Psoas muscle (tissue), 8 donors: ENCODE results near the gene KCNJ15. TPM values are rescaled to one million over a fixed set of nuclear protein-coding genes. Genes with fewer than 3 reads are reported as not detected.

Experiments
- ATAC-seq, 4 donors: fragments of 200-7000 bp; cut with Tn5 transposase; one replicate each; pipeline ENCODE4 v1.9.1; 2020; ENCODE audit warnings: moderate library complexity in 3 of 4, mild to moderate bottlenecking in 2 of 4
- DNase-seq, 2 donors: peaks; one replicate each; pipeline ENCODE4 v3.0.0-alpha.2; 2020
- H3K27ac ChIP-seq: fragments of 200-600 bp; one replicate; pipeline ENCODE4 v1.8.0; 2022
- H3K27me3 ChIP-seq, 3 donors: fragments of 200-600 bp in 1 of 3; one replicate each; pipeline versions ENCODE4 v1.6.1 to v1.8.0; 2013 to 2022; ENCODE audit warnings: low read length in 2 of 3, mild to moderate bottlenecking in 2 of 3, moderate library complexity in 1 of 3; ENCODE audit not compliant: insufficient read depth in 3 of 3
- H3K36me3 ChIP-seq, 2 donors: fragments of 200-600 bp in 1 of 2; one replicate each; pipeline versions ENCODE4 v1.6.1 to v1.8.0; 2013 to 2022; ENCODE audit warnings: low read depth in 1 of 2, mild to moderate bottlenecking in 1 of 2, moderate library complexity in 1 of 2; ENCODE audit not compliant: insufficient read depth in 1 of 2
- H3K4me1 ChIP-seq: fragments of 200-600 bp; one replicate; pipeline ENCODE4 v1.8.0; 2022
- H3K4me3 ChIP-seq: fragments of 200-600 bp; one replicate; pipeline ENCODE4 v1.8.0; 2022; ENCODE audit warnings: mild to moderate bottlenecking
- H3K9me3 ChIP-seq: fragments of 200-600 bp; one replicate; pipeline ENCODE4 v1.8.0; 2022
- WGBS, 3 donors: extraction: QIAGEN DNeasy Blood & Tissue Kit; methylation state at CpG; one replicate each; pipeline versions ENCODE4 v1.1.6 to v1.1.7; 2013; 5-methylcytosine and 5-hydroxymethylcytosine counted together
- intact Hi-C, 2 donors: fragments of 100-400 bp; cut with DNase I; formaldehyde crosslinking; loops; one replicate each; pipeline versions ENCODE4 v1.11.0 to v1.14.2; 2022
- polyA plus RNA-seq, 3 donors: library from polyadenylated mRNA; stranded (reverse); fragments of 200-250 nt; gene quantifications; one replicate each; pipeline ENCODE4 v1.2.3, GENCODE V29; 2013
- total RNA-seq, 4 donors: library from RNA; stranded (reverse); fragmentation: NEBNext Ultra II Directional in 2 of 4; extraction: Animal tissue kit (Norgen Biotek cat#: 25700) in 2 of 4; gene quantifications; one replicate each; pipeline versions ENCODE4 v1.2.1 to v1.2.4, GENCODE V29; 2021 to 2023
- TF ChIP-seq, protein P1 (sequence below): fragments of 200-600 bp; IDR thresholded peaks from one replicate; pipeline ENCODE4 v1.8.0; 2022; ENCODE audit warnings: antibody characterized with exemption
- donor health status: healthy with polysubstance abuse.
- donor health status: DM: no; HTN: no; CAD: no; lungs with moderate emphysema.
- donor health status: Bipolar disorder and iron deficiency.
- donor health status: healthy.
- donor health status: DM: yes; HTN: yes; CAD: no.
- donor health status: DM: no; HTN: no; CAD: no.
- donor health status: DM: no; HTN: no; CAD: no.
- donor health status: DM: yes; HTN: yes; CAD: no.

Gene KCNJ15
- total and polyA plus RNA-seq, 7 donors = 0.04 to 1.0 (median 0.16) TPM

DNA sequence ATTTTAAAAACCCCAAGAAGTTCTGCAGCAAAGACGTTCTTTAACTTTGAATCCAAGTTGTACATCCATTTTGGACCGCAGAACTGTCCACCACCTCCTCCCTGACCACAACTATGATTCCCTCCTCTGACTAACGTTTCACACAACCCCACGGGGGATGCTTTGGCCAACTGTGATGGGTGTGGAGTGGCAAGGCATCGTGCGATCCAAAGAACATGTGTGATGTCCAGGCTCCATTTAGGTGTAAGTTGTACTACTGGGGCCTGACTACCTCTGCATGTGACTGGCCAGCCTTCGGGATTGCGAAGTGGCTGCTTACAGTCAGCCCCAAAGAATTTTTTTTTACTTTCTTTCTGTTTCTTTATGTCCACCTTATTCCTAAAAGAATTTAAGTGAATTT lies 6.7 kb downstream of the KCNJ15 start:
- TF ChIP-seq, protein P1, sequence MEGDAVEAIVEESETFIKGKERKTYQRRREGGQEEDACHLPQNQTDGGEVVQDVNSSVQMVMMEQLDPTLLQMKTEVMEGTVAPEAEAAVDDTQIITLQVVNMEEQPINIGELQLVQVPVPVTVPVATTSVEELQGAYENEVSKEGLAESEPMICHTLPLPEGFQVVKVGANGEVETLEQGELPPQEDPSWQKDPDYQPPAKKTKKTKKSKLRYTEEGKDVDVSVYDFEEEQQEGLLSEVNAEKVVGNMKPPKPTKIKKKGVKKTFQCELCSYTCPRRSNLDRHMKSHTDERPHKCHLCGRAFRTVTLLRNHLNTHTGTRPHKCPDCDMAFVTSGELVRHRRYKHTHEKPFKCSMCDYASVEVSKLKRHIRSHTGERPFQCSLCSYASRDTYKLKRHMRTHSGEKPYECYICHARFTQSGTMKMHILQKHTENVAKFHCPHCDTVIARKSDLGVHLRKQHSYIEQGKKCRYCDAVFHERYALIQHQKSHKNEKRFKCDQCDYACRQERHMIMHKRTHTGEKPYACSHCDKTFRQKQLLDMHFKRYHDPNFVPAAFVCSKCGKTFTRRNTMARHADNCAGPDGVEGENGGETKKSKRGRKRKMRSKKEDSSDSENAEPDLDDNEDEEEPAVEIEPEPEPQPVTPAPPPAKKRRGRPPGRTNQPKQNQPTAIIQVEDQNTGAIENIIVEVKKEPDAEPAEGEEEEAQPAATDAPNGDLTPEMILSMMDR = no peak
- peaks cover 2 to 5% (median 2%) of the 10 kb centered on the region in 3 donors for H3K27me3 ChIP-seq
- H3K27ac ChIP-seq = no peak overlapping the region
- ATAC-seq (no peak), DNase-seq (peak in 1 of 2 donors; percentile 59)
- intact Hi-C loops = no loop called here
- no peak overlapping the region for H3K4me3 ChIP-seq
- no peaks in the 10 kb centered on the region for H3K36me3 ChIP-seq
- H3K9me3 ChIP-seq = no peaks in the 10 kb centered on the region
- WGBS, 3 donors = 73 to 82% (median 75%) methylated on average over 8 of the region's 8 CpGs
- no peaks in the 10 kb centered on the region for H3K4me1 ChIP-seq

DNA sequence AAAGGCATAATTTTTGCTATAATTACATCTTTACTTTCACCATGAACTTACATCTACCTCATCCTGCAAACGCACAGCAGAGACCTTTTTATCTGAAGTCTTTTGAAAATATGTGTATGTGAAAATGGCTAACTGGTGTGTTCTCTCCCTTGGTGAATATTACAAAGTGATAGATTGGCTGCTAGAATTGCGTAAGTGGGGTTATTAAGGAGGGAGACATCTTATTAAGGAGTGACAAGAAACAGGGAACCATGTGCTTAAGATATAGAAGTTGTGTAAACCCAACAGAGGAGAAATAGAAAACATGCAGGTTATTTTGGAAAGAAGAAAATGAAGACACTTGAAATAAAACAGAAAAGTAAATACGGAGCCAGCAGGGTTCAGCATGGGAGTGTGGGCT lies 7.8 kb downstream of the KCNJ15 start:
- TF ChIP-seq, protein P1 = no peak
- WGBS, 3 donors = 88 to 95% (median 92%) methylated on average over 3 of the region's 3 CpGs
- peaks cover 0 to 5% (median 0%) of the 10 kb centered on the region in 3 donors for H3K27me3 ChIP-seq
- no peaks in the 10 kb centered on the region for H3K4me1 ChIP-seq
- ATAC-seq (no peak), DNase-seq (no peak)
- no peak overlapping the region for H3K4me3 ChIP-seq
- no peaks in the 10 kb centered on the region for H3K36me3 ChIP-seq
- no peak overlapping the region for H3K27ac ChIP-seq
- intact Hi-C loops = no loop called here
- H3K9me3 ChIP-seq = no peaks in the 10 kb centered on the region

DNA sequence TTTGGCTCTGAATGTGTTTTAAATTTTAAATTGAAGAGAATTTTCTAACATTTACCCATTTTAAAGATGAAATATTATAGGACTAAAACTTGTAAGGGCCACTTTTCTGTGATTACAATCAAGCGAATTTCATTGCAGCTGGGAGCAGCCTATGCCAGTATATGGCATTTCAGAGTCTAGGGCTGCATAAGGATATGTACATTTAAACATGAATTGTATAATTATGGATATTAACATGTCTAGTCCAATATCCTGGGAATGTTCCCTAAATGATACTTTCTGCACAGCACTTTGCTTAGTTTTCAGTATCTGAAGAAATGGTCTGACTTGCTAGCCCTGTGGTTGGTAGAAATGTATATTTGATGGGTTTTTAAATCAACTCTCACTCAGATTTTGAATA lies 8.4 kb downstream of the KCNJ15 start:
- DNase-seq = no peak
- WGBS, 3 donors = 88 to 89% (median 89%) methylated on average over 1 of the region's 1 CpG
- Histone ChIP-seq H3K4me1 (no peaks in the 10 kb centered on the region), H3K9me3 (no peaks in the 10 kb centered on the region), H3K27me3 (peaks cover 0 to 5% (median 1%) of the 10 kb centered on the region in 3 donors), H3K27ac (no peak overlapping the region), H3K36me3 (no peaks in the 10 kb centered on the region), H3K4me3 (no peak overlapping the region)
- TF ChIP-seq, protein P1 = no peak
- intact Hi-C loops = no loop called here
- ATAC-seq = no peak

GRCh38 chr21:38266732-38267131 lies 9.9 kb downstream of the KCNJ15 start:
- Histone ChIP-seq H3K9me3 (no peaks in the 10 kb centered on the region), H3K4me1 (no peaks in the 10 kb centered on the region), H3K27me3 (peaks cover 0 to 5% (median 2%) of the 10 kb centered on the region in 3 donors), H3K4me3 (no peak overlapping the region), H3K27ac (no peak overlapping the region), H3K36me3 (no peaks in the 10 kb centered on the region)
- DNase-seq (no peak), ATAC-seq (no peak)
- 84 to 98% (median 87%) methylated on average over 2 of the region's 2 CpGs for WGBS, 3 donors
- intact Hi-C loops = no loop called here
- TF ChIP-seq, protein P1 = no peak

DNA sequence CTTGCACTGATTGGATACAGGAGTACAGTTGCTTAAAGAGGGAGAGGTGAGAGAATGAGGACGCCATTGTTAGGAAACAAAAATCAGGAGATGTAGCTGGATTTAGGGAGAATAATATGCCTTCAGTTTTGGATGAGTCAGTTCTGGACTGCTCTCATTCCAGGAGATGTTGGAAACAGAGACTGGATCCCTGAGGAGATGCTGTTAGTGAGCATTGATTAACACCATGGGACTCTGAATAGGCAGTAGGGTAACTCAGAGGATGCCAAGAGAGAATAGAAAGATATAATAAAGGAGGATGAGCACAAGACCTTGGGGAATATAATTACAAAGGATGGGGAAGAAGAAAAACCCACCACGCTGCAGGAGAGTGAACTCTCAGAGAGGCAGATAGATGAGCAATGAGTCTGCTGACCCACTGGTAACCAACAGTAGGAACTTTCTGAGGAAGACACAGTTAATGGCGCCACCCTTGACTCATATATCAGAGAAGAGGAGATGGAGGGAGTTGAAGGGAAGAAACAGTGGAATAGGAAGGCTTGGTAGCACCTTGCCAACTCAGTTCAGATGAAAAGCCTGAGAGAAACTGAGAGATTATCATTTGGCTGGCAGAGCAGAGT lies 10.5 kb downstream of the KCNJ15 start:
- Histone ChIP-seq H3K36me3 (no peaks in the 10 kb centered on the region), H3K4me3 (no peak overlapping the region), H3K27ac (no peak overlapping the region), H3K9me3 (no peaks in the 10 kb centered on the region), H3K4me1 (no peaks in the 10 kb centered on the region), H3K27me3 (peaks cover 0 to 5% (median 2%) of the 10 kb centered on the region in 3 donors)
- WGBS, 3 donors = 87 to 94% (median 88%) methylated on average over 3 of the region's 3 CpGs
- ATAC-seq (no peak), DNase-seq (no peak)
- TF ChIP-seq, protein P1 = no peak
- intact Hi-C loops = no loop called here
